HUES6 (cell line): ENCODE results near the gene MSX2.

ENCODE experiments used
- H3K27ac ChIP-seq: 2 replicates; pipeline ENCODE4 v1.7.0; 2013; ENCODE audit warnings: low read depth, mild to moderate bottlenecking, low read length, inconsistent platforms
- H3K27me3 ChIP-seq: 2 replicates; pipeline ENCODE4 v1.6.1; 2013; ENCODE audit warnings: low read length; ENCODE audit not compliant: control insufficient read depth, insufficient read depth
- H3K36me3 ChIP-seq: 2 replicates; pipeline ENCODE4 v1.6.1; 2013; ENCODE audit warnings: low read length; ENCODE audit not compliant: control insufficient read depth, insufficient read depth
- H3K4me1 ChIP-seq: 2 replicates; pipeline ENCODE4 v1.6.1; 2013; ENCODE audit warnings: low read length; ENCODE audit not compliant: control insufficient read depth, insufficient read depth
- H3K4me3 ChIP-seq: 2 replicates; pipeline ENCODE4 v1.5.1; 2013; ENCODE audit warnings: low read depth, low read length
- H3K9ac ChIP-seq: one replicate; pipeline ENCODE4 v1.6.1; 2013; ENCODE audit warnings: mild to moderate bottlenecking, low read length
- H3K9me3 ChIP-seq: 2 replicates; pipeline ENCODE4 v1.6.1; 2013; ENCODE audit warnings: low read depth, low read length; ENCODE audit not compliant: control insufficient read depth, insufficient read depth

MSX2 gene

DNA sequence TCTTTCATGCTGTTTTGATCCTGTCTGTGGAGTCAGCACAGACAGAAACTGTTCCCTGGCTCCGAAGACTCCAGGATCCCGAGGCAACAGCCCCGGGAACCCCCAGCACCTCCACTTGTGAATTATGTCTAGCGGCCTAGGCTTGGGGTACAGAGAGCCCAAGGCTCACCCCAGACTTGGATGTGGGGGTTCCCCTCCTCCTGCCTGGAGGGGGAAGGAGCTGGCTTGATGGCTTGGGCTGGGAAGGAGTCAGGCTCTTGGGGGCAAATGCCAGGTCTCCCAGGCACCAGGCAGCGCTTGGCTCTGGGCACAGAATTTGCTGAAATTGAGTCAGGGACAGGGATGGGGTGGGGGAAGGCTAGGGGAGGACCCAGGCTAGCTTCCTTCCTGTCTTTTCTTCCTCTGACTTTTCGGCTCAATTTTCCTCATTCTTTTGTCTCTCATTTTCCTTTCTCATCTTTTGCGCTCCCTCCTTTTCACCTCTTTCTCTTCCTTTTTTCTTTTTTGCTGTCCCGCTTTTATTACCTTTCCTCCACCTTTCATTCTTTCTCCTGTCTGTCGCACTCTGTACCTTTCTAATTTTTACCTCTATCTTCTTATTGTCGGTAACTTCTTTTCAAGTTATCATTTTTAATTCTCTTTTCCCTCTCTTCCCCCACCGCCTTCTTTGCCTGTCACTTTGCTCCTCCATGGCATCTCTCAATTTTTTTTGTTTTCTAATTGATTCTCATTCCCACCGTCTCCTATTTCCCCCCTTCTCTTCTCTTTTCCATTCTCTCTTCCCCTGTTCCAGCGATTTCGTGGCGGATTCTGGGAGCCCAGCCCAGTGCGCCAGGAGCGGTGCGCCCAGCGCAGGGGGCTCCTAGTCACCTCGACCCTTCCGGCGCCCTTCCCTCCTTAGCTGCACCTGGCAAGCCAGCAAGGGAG is 10.5 kb downstream of the MSX2 start:
- H3K27me3 ChIP-seq, result peaks cover 81% of the 10 kb centered on the region
- H3K4me1 ChIP-seq, result peaks cover 54% of the 10 kb centered on the region
- peak overlapping the region; percentile 59 for H3K4me3 ChIP-seq
- H3K36me3 ChIP-seq, result no peaks in the 10 kb centered on the region; the same call in 1 of the 2 replicates
- H3K27ac ChIP-seq, result no peak overlapping the region; the same call in 1 of the 2 replicates
- H3K9ac ChIP-seq, result peak overlapping the region; percentile 67
- no peaks in the 10 kb centered on the region for H3K9me3 ChIP-seq

DNA sequence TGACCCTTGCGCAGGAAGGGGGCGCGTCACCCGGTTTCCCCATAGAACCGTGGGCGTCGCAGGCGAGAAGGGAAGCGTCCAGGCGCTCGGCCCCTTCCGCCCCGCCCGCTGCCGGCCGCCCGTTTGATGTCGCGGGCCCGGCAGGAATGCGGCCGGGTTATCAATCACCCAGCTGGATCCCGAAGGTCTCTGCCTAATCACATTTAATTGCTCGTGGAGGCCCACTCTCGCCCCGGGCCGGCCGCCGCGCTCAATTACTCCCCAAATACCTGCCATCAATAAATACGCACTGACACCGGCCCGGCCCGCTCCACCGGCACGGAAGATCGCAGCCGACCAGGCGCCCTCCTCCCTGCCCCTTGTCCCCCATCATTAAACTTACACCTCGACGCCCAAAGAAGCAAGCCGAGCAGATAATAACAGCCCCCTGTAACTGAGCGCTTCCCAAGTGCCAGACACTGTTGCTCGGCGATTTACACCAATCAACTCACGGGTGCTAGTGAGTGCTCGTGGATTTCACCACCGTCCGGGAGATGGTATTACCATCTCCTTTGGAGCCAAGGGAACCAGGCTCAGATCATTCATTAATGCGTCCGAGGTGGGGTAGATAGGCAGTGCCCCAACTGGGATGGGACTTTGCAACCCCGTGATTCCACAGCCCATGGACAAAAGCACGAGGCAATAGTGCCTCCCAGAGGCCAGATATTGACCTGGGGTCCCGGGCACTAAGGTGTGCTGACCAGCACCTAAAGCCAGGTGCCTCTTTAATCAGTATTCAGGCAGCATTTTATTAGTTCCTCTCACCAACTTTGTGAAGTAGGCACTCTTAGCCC is 11.3 kb downstream of the MSX2 start:
- H3K36me3 ChIP-seq, result no peaks in the 10 kb centered on the region
- peaks cover 54% of the 10 kb centered on the region for H3K4me1 ChIP-seq
- peaks cover 72% of the 10 kb centered on the region for H3K27me3 ChIP-seq
- no peaks in the 10 kb centered on the region for H3K9me3 ChIP-seq
- no peak overlapping the region; the same call in 1 of the 2 replicates for H3K27ac ChIP-seq
- peak overlapping the region; percentile 59 for H3K4me3 ChIP-seq
- peak overlapping the region; percentile 67 for H3K9ac ChIP-seq

DNA sequence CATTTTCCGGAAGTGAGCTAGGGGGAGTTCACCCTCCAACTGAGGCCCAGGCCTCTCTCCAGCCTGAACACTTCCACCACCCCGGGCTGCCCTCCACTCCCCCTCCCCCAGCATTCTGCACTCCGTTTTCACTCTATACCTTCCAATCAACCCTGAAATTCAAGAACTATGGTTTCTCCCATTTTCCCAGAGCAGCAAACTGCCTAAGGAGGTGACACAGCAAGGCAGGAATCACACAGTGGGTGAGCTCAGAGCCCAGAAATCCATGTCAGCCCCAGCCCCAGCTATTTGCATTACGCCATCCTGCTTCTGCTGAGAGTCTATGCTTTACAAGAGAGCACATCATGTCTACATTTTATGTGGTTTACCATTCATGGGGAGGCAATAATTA is 11.9 kb downstream of the MSX2 start:
- Histone ChIP-seq H3K4me3 (peak overlapping the region; percentile 59), H3K4me1 (peaks cover 48% of the 10 kb centered on the region), H3K9me3 (no peaks in the 10 kb centered on the region), H3K36me3 (no peaks in the 10 kb centered on the region), H3K9ac (peak overlapping the region; percentile 48), H3K27ac (no peak overlapping the region), H3K27me3 (peaks cover 66% of the 10 kb centered on the region)

DNA sequence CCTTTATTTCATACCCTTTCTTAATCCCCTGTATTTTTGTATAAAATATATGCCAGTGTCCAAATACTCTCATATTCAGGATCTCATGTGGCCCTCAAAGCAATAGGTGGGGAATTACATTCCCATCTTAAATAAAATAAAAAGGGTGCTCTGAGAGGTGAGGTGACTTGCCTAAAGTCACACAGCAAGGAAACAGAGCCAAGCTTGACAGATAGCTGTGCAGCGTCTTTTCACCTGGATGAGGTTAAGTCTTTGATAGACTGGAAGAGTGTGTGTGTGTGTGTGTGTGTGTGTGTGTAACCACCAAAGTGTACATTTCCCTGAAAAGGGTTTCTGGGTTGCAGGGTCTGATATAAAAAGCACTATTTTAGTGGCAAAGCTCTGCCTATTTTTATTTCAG is 12.4 kb downstream of the MSX2 start:
- Histone ChIP-seq H3K27ac (no peak overlapping the region), H3K36me3 (no peaks in the 10 kb centered on the region), H3K27me3 (peaks cover 61% of the 10 kb centered on the region), H3K4me3 (no peak overlapping the region), H3K9me3 (no peaks in the 10 kb centered on the region), H3K4me1 (peaks cover 43% of the 10 kb centered on the region), H3K9ac (no peak overlapping the region)

DNA sequence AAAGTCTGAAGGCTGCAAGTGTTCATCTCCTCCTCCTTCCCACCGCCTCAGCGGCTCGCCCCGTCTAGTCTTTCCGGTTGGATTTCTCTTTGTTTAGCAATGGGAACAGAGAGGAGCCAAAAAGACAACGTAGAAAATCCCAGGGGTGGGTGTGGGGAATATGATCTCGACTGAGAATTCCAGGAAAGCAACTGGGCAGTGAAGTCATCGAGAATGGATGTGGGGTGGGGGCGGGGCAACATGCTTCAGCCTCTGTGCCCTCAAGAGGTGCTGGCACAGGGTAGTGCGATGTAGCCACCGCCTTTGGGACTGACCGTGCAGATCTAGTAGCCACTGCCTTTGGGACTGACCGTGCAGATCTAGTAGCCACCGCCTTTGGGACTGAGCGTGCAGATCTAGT is 12.9 kb downstream of the MSX2 start:
- Histone ChIP-seq H3K9me3 (no peaks in the 10 kb centered on the region), H3K36me3 (no peaks in the 10 kb centered on the region), H3K27me3 (peaks cover 56% of the 10 kb centered on the region)

DNA sequence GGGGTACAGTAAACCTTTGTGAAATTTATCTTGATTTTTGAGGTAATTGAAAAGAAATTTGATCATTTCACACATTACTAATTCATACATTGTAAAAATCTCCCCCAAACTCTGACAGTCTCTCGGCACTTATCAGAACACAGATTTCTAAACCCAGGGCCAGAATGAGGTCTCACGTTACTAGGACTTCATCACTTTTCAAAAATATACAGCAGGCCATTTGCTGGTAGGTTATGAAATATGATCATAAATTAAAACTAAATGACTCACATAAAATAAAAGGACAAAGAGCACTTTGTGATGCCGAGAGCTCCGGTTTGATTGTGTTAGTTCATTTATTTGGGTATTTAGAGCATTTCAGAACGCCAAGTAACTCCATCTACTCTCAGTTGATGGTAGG is 17.0 kb downstream of the MSX2 start:
- H3K9me3 ChIP-seq, result no peaks in the 10 kb centered on the region
- peaks cover 29% of the 10 kb centered on the region for H3K27me3 ChIP-seq
- H3K27ac ChIP-seq, result no peak overlapping the region
- no peaks in the 10 kb centered on the region for H3K36me3 ChIP-seq
- no peak overlapping the region for H3K9ac ChIP-seq
- H3K4me1 ChIP-seq, result peaks cover 10% of the 10 kb centered on the region; the same call in 1 of the 2 replicates
- no peak overlapping the region for H3K4me3 ChIP-seq

More for the DNA sequence above, 12.9 kb downstream of the MSX2 start:
- no peak overlapping the region for H3K27ac ChIP-seq
- H3K4me1 ChIP-seq, result peaks cover 38% of the 10 kb centered on the region
- H3K9ac ChIP-seq, result no peak overlapping the region
- H3K4me3 ChIP-seq, result no peak overlapping the region

DNA sequence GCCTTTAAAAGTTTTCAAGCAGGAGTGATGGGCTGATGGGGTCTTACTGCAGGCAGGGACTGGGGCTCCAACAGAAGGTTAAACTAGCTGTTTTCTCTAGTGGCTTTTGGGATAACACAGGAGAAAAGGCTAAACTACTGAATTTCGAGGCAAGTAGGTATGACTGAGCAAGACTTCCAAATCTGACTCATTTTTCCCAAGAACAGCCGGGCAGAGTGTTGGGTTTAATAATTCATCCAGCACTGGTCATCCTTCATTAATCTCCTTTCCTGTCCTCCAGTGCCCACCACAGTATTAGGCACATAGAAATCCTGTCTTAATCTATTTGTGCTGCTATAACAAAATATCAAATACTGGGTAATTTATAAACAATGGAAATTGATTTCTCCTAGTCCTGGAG is 20.5 kb downstream of the MSX2 start:
- Histone ChIP-seq H3K4me3 (no peak overlapping the region), H3K4me1 (peaks cover 3% of the 10 kb centered on the region; the same call in 1 of the 2 replicates), H3K27ac (no peak overlapping the region), H3K9me3 (no peaks in the 10 kb centered on the region), H3K36me3 (no peaks in the 10 kb centered on the region), H3K27me3 (peaks cover 32% of the 10 kb centered on the region), H3K9ac (no peak overlapping the region)

DNA sequence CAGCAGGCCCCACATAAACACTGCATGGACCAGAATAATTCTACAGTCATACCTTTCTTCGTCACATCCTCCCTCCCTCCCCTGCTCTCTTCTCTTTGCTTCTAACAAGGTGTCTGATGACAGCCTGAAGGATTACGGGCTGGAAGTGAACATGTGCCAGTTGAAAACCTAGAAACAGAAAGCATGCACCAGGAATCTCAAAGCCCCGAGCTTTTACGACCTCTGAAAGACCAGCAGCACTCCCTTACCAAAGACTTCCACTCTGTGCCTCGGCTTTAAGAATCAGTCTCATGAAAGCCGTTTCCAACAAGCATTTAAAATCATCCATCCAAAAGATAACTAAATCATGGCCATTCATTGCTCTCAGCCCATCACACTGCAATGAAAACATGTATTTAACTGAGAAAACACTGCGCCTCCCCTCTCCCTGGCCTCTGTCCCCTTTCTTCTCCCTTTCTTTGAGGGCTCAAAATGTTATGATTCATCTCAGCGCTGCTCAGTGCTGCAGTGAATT is 21.3 kb downstream of the MSX2 start:
- peaks cover 3% of the 10 kb centered on the region; the same call in 1 of the 2 replicates for H3K4me1 ChIP-seq
- no peak overlapping the region for H3K9ac ChIP-seq
- no peak overlapping the region for H3K27ac ChIP-seq
- no peak overlapping the region for H3K4me3 ChIP-seq
- H3K9me3 ChIP-seq, result no peaks in the 10 kb centered on the region
- no peaks in the 10 kb centered on the region for H3K36me3 ChIP-seq
- H3K27me3 ChIP-seq, result peaks cover 40% of the 10 kb centered on the region

DNA sequence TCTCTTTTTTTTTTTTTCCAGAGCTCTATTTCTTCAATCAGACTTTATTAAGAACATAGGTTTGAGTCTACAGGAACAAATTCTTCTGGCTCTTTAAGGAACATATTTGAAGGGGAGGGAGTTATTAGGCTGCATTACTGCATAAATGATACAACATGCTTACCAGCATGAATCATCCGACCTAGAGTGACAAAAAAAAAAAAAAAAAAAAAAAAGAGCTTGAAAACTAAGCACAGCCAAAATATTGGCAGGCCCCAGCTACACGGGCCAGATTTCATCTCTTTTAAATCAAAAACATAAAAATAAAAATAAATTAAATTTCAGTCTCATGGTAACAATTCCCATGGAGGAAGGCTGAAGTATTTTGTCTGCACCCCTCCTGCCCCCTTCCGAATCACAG is 26.3 kb downstream of the MSX2 start:
- Histone ChIP-seq H3K4me3 (peak overlapping the region; percentile 80), H3K4me1 (no peaks in the 10 kb centered on the region; the same call in 1 of the 2 replicates), H3K36me3 (no peaks in the 10 kb centered on the region), H3K27me3 (peaks cover 59% of the 10 kb centered on the region), H3K9me3 (no peaks in the 10 kb centered on the region), H3K9ac (no peak overlapping the region), H3K27ac (no peak overlapping the region)

DNA sequence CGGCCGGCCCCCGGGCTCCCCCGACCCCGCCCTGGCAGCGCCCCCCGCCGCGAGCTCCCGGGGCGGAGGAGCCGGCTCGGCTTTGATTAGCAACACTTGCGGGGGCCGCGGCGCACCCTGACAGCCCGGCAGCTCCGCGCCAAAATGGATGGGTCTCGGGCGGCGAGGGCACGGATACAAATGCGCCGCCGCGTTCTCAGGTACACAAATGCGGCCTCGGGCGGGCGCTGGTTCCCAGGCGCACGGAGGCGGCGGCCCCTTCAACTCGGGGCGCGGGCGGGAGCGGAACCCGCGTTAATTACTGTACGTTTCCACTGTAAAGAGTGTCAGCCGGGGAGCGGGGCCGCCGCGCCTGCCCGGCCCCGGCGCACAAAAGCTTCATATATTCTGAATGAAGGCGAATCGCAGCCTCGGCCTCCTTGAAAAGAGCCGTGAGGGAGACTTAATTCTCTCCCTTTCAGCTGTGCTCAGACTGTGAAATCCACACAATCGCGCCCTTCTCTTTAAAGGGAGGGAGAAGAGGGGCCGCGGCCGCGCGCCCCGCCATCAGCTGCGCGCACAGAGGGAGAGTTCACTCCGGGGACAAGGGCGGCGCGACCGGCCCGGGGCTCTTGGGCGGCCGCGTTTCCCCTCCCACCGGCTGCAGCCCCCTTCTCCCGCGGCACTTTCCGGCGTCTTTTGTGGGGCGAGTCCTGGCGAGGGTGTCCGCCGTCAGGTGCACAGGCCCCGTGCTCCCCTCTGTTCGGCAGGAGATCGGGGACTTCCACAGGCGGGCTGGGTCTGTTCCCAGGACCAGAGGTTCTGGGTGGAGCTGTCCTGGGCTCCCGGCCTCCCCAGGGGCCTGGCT is 27.0 kb downstream of the MSX2 start:
- Histone ChIP-seq H3K9ac (peak overlapping the region; percentile 67), H3K4me1 (no peaks in the 10 kb centered on the region), H3K36me3 (no peaks in the 10 kb centered on the region), H3K9me3 (no peaks in the 10 kb centered on the region), H3K27me3 (peaks cover 59% of the 10 kb centered on the region), H3K4me3 (peak overlapping the region; percentile 80), H3K27ac (no peak overlapping the region)
